Left lung (tissue), 10 donors: ENCODE results near the gene RBMS2. TPM values are rescaled to one million over a fixed set of nuclear protein-coding genes. Genes with fewer than 3 reads are reported as not detected.
A peak's percentile ranks its signal among the peaks of the same experiment; 100 is the strongest.

Experiments
- ATAC-seq: fragments of 200-7000 bp; cut with Tn5 transposase; one replicate; pipeline ENCODE4 v1.9.1; 2020; ENCODE audit warnings: moderate library complexity
- DNase-seq, 4 donors: peaks; one replicate each; pipeline ENCODE4 v3.0.0-alpha.2; 2013 to 2020
- H3K27ac ChIP-seq, 2 donors: fragments of 200-600 bp; sonication (generic) in 1 of 2; one replicate each; pipeline versions ENCODE4 v1.5.0 to v1.8.0; 2020 to 2021
- H3K27me3 ChIP-seq, 2 donors: fragments of 200-600 bp; sonication (generic) in 1 of 2; one replicate each; pipeline versions ENCODE4 v1.5.0 to v1.8.0; 2020 to 2021
- H3K36me3 ChIP-seq, 2 donors: fragments of 200-600 bp; sonication (generic) in 1 of 2; one replicate each; pipeline versions ENCODE4 v1.5.0 to v1.8.0; 2020 to 2021
- H3K4me1 ChIP-seq, 2 donors: fragments of 200-600 bp; one replicate each; pipeline ENCODE4 v1.8.0; 2021
- H3K4me3 ChIP-seq, 2 donors: fragments of 200-600 bp; sonication (generic) in 1 of 2; one replicate each; pipeline versions ENCODE4 v1.5.0 to v1.8.0; 2020 to 2021; ENCODE audit warnings: mild to moderate bottlenecking in 1 of 2
- H3K9me3 ChIP-seq, 2 donors: fragments of 200-600 bp; sonication (generic) in 1 of 2; one replicate each; pipeline versions ENCODE4 v1.5.0 to v1.8.0; 2020 to 2021
- intact Hi-C, 2 donors: fragments of 100-400 bp; cut with DNase I; formaldehyde crosslinking; loops; one replicate each; pipeline versions ENCODE4 v1.11.2 to v1.14.2; 2022
- polyA plus RNA-seq, 6 donors: library from polyadenylated mRNA; unstranded; fragments of 120-200 nt; gene quantifications; one replicate each; pipeline ENCODE4 v1.2.1, GENCODE V29; 2013; ENCODE audit not compliant: insufficient read length in 6 of 6
- total RNA-seq, 2 donors: library from RNA; stranded (reverse); fragmentation: NEBNext Ultra II Directional; extraction: Animal tissue kit (Norgen Biotek cat#: 25700); gene quantifications; one replicate each; pipeline ENCODE4 v1.2.1, GENCODE V29; 2021
- TF ChIP-seq, protein P1 (sequence below), 2 donors: fragments of 200-600 bp; sonication (generic) in 1 of 2; IDR thresholded peaks; one replicate each; pipeline versions ENCODE4 v1.5.0 to v1.8.0; 2021; ENCODE audit warnings: antibody characterized with exemption in 2 of 2
- donor health status: DM: no; HTN: yes; CAD: no.
- donor health status: DM: no; HTN: no; CAD: no.

RBMS2 gene
- total and polyA plus RNA-seq, 8 donors = 49.0 to 113 (median 69.1) TPM

DNA sequence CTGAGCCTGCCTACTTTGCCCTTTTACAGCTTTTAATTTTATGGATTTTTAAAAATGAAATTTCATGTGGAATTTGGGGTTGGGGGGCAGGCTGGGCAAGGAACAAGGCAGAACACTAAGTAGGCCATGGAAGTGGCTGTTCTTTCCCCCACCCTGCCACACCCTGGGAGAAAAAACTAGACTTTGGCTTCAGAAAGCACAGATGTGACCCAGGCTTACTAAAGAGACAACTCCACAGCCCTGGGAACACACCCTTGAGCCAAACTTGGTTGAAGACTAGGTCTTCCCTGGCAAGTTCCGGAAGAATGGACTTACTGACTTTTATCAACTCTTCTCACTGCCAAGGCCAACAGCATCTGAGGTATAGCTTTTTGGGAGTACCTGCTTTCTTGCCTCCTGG is 68.2 kb downstream of the RBMS2 start:
- H3K4me1 ChIP-seq = peaks cover 0 to 10% of the 10 kb centered on the region in 2 donors
- TF ChIP-seq, protein P1, sequence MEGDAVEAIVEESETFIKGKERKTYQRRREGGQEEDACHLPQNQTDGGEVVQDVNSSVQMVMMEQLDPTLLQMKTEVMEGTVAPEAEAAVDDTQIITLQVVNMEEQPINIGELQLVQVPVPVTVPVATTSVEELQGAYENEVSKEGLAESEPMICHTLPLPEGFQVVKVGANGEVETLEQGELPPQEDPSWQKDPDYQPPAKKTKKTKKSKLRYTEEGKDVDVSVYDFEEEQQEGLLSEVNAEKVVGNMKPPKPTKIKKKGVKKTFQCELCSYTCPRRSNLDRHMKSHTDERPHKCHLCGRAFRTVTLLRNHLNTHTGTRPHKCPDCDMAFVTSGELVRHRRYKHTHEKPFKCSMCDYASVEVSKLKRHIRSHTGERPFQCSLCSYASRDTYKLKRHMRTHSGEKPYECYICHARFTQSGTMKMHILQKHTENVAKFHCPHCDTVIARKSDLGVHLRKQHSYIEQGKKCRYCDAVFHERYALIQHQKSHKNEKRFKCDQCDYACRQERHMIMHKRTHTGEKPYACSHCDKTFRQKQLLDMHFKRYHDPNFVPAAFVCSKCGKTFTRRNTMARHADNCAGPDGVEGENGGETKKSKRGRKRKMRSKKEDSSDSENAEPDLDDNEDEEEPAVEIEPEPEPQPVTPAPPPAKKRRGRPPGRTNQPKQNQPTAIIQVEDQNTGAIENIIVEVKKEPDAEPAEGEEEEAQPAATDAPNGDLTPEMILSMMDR (IDR thresholded peaks at IDR 0.05) = no peak
- ATAC-seq (no peak), DNase-seq (no peak)
- H3K27ac ChIP-seq = no peak overlapping the region
- no peak overlapping the region for H3K4me3 ChIP-seq
- intact Hi-C loops = no loop called here
- H3K9me3 ChIP-seq = no peaks in the 10 kb centered on the region
- no peaks in the 10 kb centered on the region for H3K27me3 ChIP-seq
- peaks cover 0 to 52% of the 10 kb centered on the region in 2 donors for H3K36me3 ChIP-seq

DNA sequence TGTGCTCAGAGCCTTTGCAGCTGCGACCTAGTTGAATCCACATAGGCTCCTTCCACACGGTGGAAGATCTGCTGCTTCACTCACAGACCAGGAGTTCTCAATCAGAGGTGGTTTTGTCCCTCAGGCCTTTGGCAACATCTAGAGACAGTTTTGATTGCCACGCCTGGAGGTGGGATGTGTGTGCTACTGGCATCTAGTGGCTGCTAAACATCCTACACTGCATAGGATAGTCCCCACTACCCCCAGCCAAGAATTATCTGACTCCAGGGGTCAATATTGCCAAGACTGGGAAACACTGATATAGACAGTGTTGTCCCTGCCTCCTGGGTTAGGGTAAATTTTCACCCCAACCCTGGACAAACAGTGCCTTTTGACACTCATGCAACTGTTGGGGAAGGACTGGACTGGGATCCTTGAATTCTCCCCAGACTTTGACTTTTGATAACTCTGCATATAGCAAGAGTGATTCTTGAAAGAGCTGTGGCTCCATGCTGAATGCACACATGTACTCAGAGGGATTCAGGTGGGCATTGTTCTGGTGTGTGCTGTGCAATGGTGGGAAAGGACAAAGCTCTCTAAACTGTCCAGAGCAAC is 68.7 kb downstream of the RBMS2 start:
- Histone ChIP-seq H3K9me3 (no peaks in the 10 kb centered on the region), H3K27ac (no peak overlapping the region), H3K27me3 (no peaks in the 10 kb centered on the region), H3K4me1 (peaks cover 0 to 10% of the 10 kb centered on the region in 2 donors), H3K36me3 (peaks cover 0 to 55% of the 10 kb centered on the region in 2 donors), H3K4me3 (no peak overlapping the region)
- TF ChIP-seq, protein P1 (IDR thresholded peaks at IDR 0.05) = peak in 1 of 2 donors; percentile 8
- no peak for DNase-seq
- ATAC-seq = no peak
- intact Hi-C loops = no loop called here

DNA sequence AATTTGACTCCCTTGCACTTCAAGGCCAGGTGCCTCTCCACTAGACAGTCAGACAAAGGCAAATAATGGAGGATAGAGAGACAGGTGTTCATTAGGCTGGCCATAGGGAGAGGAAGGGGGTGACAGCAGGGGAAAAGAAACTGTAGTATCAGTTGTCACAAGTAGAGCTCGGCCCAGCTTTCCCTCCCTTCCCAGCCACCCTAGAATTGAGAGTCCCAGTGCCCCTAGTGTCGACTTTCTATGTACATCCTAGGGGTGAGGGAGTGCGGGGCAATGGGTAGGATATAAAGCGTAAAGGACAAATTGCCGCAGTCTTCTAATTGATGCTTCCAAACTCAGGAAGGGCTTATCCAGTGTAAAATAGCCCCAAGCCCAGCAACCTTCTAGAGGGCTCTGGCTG is 69.5 kb downstream of the RBMS2 start:
- TF ChIP-seq, protein P1 (IDR thresholded peaks at IDR 0.05) = no peak
- H3K9me3 ChIP-seq = no peaks in the 10 kb centered on the region
- intact Hi-C loops = no loop called here
- H3K36me3 ChIP-seq = peaks cover 0 to 57% of the 10 kb centered on the region in 2 donors
- H3K4me3 ChIP-seq = no peak overlapping the region
- ATAC-seq (no peak), DNase-seq (no peak)
- peaks cover 0 to 10% of the 10 kb centered on the region in 2 donors for H3K4me1 ChIP-seq
- H3K27me3 ChIP-seq = no peaks in the 10 kb centered on the region
- peak overlapping the region in 1 of 2 donors; percentile 23 for H3K27ac ChIP-seq

DNA sequence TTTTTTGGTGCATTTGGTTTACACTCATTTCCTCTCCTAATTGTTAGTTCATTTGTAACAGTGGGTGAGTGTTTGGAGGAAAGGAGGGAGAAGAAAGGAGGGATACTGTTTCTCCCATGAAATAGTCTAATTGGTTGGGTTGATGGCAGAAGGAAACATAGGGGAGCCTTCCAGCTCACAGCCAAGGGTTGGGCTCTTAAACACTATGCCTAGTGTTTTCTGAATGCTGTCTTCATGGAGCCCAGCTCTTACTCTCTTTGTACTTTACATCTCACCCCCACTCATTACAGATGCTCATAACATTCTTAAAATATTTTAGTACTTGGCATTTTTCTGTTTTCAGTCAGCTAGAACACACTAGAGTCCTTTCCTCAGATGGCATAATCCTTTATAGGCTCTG is 70.3 kb downstream of the RBMS2 start:
- intact Hi-C loops = no loop called here
- peaks cover 0 to 61% of the 10 kb centered on the region in 2 donors for H3K36me3 ChIP-seq
- H3K4me1 ChIP-seq = peaks cover 0 to 10% of the 10 kb centered on the region in 2 donors
- no peak overlapping the region for H3K4me3 ChIP-seq
- H3K27ac ChIP-seq = peak overlapping the region in 1 of 2 donors; percentile 9
- DNase-seq (no peak), ATAC-seq (no peak)
- TF ChIP-seq, protein P1 (IDR thresholded peaks at IDR 0.05) = no peak
- no peaks in the 10 kb centered on the region for H3K9me3 ChIP-seq
- no peaks in the 10 kb centered on the region for H3K27me3 ChIP-seq

DNA sequence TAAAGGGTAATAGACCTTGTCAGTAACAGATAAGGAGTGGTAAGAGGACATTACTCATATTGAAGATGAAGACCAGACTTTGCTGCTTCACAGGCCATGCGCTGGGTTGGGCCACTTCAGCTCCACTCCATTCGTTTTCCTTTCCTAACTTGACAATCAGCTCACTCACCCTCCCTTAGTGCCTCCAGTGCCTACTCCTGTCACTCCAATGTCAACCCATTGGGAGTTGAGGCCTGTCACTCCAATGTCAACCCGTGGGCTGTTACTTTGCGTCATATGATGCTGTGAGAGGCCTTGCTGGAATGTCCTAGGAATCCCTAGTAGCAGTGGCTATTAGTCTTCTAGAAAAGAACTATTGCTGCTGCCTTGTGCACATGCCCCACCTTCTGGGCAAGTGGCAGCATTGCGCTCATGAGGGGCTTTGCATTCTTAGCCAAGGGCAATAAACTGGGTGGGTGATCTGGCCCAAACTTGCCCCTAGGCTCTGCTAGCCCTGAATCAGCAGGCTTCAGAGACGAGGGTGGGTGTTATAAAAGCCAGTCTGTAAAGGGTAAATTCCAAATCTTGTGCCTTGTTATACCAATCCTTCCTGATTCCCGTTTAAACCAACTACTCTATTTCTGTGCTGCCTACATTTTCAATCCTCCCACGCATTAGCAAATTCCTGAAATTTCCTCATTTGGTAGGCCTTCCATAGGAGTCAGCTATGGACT is 72.4 kb downstream of the RBMS2 start:
- Histone ChIP-seq H3K4me1 (peaks cover 0 to 10% of the 10 kb centered on the region in 2 donors), H3K36me3 (peaks cover 0 to 58% of the 10 kb centered on the region in 2 donors), H3K4me3 (no peak overlapping the region), H3K27me3 (no peaks in the 10 kb centered on the region), H3K9me3 (no peaks in the 10 kb centered on the region), H3K27ac (peak overlapping the region in 1 of 2 donors; percentile 71)
- TF ChIP-seq, protein P1 (IDR thresholded peaks at IDR 0.05) = peak; percentile 70 to 75
- DNase-seq (peak in 3 of 4 donors; percentile 42 to 70 (median 66)), ATAC-seq (peak; percentile 83)
- intact Hi-C loops = no loop called here
